ENCODE results near the gene ENOX2. TPM values are rescaled to one million over a fixed set of nuclear protein-coding genes. Genes with fewer than 3 reads are reported as not detected.

ENOX2 gene
- total RNA-seq, 1 experiment from 2014 or later = 11.4 TPM

- BruUV-seq (replicated peaks) = no TSS peak
- H3K27me3 Mint-ChIP-seq (ENCODE audit: insufficient read depth, unreplicated experiment) = no peaks in the 10 kb centered on the region
- Histone ChIP-seq H3K4me1 (no peaks in the 10 kb centered on the region), H3K9me3 (no peaks in the 10 kb centered on the region), H3K36me3 (ENCODE audit: control insufficient read depth, insufficient read depth, low read length) (no peaks in the 10 kb centered on the region), H3K4me3 (ENCODE audit: low read depth, low read length) (no peak overlapping the region), H3K27me3 (replicated peaks; ENCODE audit: control insufficient read depth, insufficient read depth, low read length) (no peaks in the 10 kb centered on the region)
- DNase-seq = no peak
- TF ChIP-seq CTCF (IDR thresholded peaks at IDR 0.05; ENCODE audit: insufficient read depth in 1 of 2, low read depth in 1 of 2, low read length in 1 of 2, severe bottlenecking in 1 of 2, unreplicated experiment in 1 of 2) = no peak
- CTCF ChIA-PET = no interaction called here
- H3K4me1 Mint-ChIP-seq (ENCODE audit: low read depth, unreplicated experiment) = no peaks in the 10 kb centered on the region
- H3K9me3 Mint-ChIP-seq (ENCODE audit: unreplicated experiment) = no peaks in the 10 kb centered on the region
- intact Hi-C loops (cut with micrococcal nuclease; ENCODE audit: unreplicated experiment) = no loop called here
- no peaks in the 10 kb centered on the region for H3K36me3 Mint-ChIP-seq (ENCODE audit: insufficient read depth, unreplicated experiment)
- H3K4me3 Mint-ChIP-seq (ENCODE audit: unreplicated experiment) = no peak overlapping the region
- no peak overlapping the region for H3K27ac Mint-ChIP-seq (ENCODE audit: unreplicated experiment)
- POLR2A ChIA-PET = no interaction called here
These were observed 74.4 kb downstream of the ENOX2 start for GRCh38 chrX:130828641-130829040.

- ChIA-PET CTCF (no interaction called here), POLR2A (no interaction called here)
- Mint-ChIP-seq H3K4me1 (ENCODE audit: low read depth, unreplicated experiment) (no peaks in the 10 kb centered on the region), H3K9me3 (ENCODE audit: unreplicated experiment) (no peaks in the 10 kb centered on the region), H3K36me3 (ENCODE audit: insufficient read depth, unreplicated experiment) (no peaks in the 10 kb centered on the region), H3K4me3 (ENCODE audit: unreplicated experiment) (no peak overlapping the region), H3K27ac (ENCODE audit: unreplicated experiment) (no peak overlapping the region), H3K27me3 (ENCODE audit: insufficient read depth, unreplicated experiment) (no peaks in the 10 kb centered on the region)
- Histone ChIP-seq H3K9me3 (no peaks in the 10 kb centered on the region), H3K4me3 (ENCODE audit: low read depth, low read length) (no peak overlapping the region), H3K36me3 (ENCODE audit: control insufficient read depth, insufficient read depth, low read length) (no peaks in the 10 kb centered on the region), H3K4me1 (no peaks in the 10 kb centered on the region), H3K27me3 (replicated peaks; ENCODE audit: control insufficient read depth, insufficient read depth, low read length) (no peaks in the 10 kb centered on the region)
- no peak for TF ChIP-seq CTCF (IDR thresholded peaks at IDR 0.05; ENCODE audit: insufficient read depth in 1 of 2, low read depth in 1 of 2, low read length in 1 of 2, severe bottlenecking in 1 of 2, unreplicated experiment in 1 of 2)
- BruUV-seq (replicated peaks) = no TSS peak
- DNase-seq = no peak
- intact Hi-C loops (cut with micrococcal nuclease; ENCODE audit: unreplicated experiment) = no loop called here
These were observed 75.4 kb downstream of the ENOX2 start for GRCh38 chrX:130827648-130828047.

GRCh38 chrX:130826249-130826648 is 76.8 kb downstream of the ENOX2 start:
- ChIA-PET CTCF (no interaction called here), POLR2A (no interaction called here)
- no peaks in the 10 kb centered on the region for H3K27me3 ChIP-seq (replicated peaks; ENCODE audit: control insufficient read depth, insufficient read depth, low read length)
- H3K9me3 ChIP-seq = no peaks in the 10 kb centered on the region
- Mint-ChIP-seq H3K27ac (ENCODE audit: unreplicated experiment) (no peak overlapping the region), H3K9me3 (ENCODE audit: unreplicated experiment) (no peaks in the 10 kb centered on the region), H3K36me3 (ENCODE audit: insufficient read depth, unreplicated experiment) (no peaks in the 10 kb centered on the region), H3K27me3 (ENCODE audit: insufficient read depth, unreplicated experiment) (no peaks in the 10 kb centered on the region), H3K4me1 (ENCODE audit: low read depth, unreplicated experiment) (no peaks in the 10 kb centered on the region), H3K4me3 (ENCODE audit: unreplicated experiment) (no peak overlapping the region)
- no peak for DNase-seq
- H3K4me1 ChIP-seq = no peaks in the 10 kb centered on the region
- no peak for TF ChIP-seq CTCF (IDR thresholded peaks at IDR 0.05; ENCODE audit: insufficient read depth in 1 of 2, low read depth in 1 of 2, low read length in 1 of 2, severe bottlenecking in 1 of 2, unreplicated experiment in 1 of 2)
- no peaks in the 10 kb centered on the region for H3K36me3 ChIP-seq (ENCODE audit: control insufficient read depth, insufficient read depth, low read length)
- BruUV-seq (replicated peaks) = no TSS peak
- no peak overlapping the region for H3K4me3 ChIP-seq (ENCODE audit: low read depth, low read length)
- intact Hi-C loops (cut with micrococcal nuclease; ENCODE audit: unreplicated experiment) = no loop called here
